Cardiac septum (tissue), 1 donor: ENCODE measurements around the gene FSCN2. TPM values are rescaled to one million over a fixed set of nuclear protein-coding genes. Genes with fewer than 3 reads are reported as not detected.

Experiments used
- DNase-seq: peaks from one replicate; pipeline ENCODE4 v3.0.0-alpha.2; 2020; ENCODE audit warnings: low spot score
- intact Hi-C: fragments of 100-400 bp; cut with DNase I; formaldehyde crosslinking; loops from one replicate; pipeline ENCODE4 v1.14.0; 2022
- total RNA-seq: library from RNA; stranded (reverse); fragmentation: NEBNext Ultra II Directional; extraction: Animal tissue kit (Norgen Biotek cat#: 25700); gene quantifications from one replicate; pipeline ENCODE4 v1.2.1, GENCODE V29; 2021
- donor health status: DM: no; HTN: no; CAD: no.

Gene FSCN2
- total RNA-seq, 1 donor from 2014 or later = 1.1 TPM

DNA sequence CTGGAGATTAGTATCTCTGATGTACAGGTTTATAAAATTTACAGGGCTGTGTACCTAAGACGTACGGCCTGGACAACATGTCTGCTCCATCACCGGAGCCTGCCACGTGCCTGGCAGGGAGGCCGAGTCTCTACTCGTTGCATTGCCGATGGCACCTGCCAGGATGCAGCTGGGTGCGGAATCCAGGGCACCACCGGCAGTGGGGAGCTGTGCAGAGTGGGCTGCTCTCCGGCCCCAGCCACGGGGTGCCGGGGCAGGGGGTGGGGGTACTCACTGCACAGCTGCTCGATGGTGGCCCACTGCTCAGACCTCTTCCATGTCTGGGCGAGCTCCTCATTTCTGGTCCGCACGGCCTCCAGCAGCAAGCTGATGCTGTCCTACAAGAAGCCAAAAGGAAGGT is 37.1 kb downstream of the FSCN2 start:
- DNase-seq = no peak
- intact Hi-C loops = no loop called here

DNA sequence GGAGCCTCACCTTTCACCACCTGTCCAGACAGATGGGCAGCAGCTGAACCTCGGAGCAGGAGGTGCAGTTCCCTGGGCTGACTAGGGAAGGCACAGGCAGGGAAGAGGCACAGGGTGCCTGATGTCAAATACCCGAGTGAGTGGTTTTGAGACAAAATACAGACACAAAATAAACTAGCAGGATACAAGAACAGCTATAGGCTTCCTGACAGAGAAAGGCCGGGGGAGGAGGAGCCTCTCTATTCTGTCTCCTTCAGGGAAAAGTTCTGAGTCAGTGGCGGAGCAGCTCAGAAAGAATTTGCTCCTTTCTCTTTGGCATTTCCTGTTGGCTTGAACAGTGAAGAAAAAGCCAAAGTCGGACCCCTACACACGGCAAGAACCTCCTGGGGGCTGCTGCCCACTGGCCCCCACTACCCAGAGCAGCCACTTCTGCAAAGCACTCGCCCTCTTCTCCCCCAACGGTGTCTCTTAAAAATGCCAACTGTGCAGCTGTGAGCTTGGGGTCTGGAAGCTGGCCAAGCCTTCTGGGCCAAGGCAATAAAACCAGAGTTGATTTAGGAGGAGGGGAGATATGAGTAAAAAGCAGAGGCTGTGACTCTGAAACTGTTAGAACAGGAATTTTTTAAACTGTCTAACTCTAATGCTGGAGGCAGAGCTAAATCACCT is 38.4 kb downstream of the FSCN2 start:
- DNase-seq = no peak
- intact Hi-C loops = no loop called here

DNA sequence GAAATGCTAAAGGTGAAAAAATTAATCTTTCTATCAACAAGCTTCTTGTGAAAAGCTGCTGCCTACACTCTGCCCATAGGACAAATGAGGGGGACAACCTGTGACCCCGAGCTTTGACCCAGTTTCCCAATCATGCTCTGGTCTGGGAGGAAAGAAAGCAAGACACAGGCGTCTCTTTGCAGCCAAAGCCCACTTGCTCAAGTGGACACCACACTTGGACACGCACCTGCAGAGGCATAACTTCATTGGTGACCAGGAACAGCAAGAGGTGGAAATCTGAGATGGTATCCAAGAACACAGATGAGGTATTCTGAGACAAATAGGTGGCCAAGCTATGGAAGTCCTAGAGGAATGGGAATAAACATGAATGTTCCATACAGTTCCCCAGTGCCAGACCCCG is 39.0 kb downstream of the FSCN2 start:
- intact Hi-C loops = no loop called here
- no peak for DNase-seq

DNA sequence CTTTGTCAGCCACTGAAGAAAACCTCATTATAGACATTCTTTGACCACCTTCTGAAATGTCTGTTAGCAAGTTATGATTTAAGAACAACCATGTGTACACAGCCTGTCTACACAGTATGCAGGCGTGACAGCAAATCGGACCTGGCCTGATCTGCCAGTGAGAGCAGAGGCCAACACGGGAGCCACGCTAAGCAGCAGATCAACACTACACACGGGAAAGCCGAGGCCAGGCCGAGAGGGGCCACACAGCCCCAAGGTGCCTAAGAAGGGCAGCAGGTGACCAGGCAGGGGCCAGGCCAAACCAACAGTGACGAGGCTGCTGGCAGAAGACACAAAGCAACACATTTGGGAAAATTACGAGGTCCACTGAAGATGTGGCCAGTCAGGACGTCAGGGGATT is 40.2 kb downstream of the FSCN2 start:
- intact Hi-C loops = no loop called here
- no peak for DNase-seq

DNA sequence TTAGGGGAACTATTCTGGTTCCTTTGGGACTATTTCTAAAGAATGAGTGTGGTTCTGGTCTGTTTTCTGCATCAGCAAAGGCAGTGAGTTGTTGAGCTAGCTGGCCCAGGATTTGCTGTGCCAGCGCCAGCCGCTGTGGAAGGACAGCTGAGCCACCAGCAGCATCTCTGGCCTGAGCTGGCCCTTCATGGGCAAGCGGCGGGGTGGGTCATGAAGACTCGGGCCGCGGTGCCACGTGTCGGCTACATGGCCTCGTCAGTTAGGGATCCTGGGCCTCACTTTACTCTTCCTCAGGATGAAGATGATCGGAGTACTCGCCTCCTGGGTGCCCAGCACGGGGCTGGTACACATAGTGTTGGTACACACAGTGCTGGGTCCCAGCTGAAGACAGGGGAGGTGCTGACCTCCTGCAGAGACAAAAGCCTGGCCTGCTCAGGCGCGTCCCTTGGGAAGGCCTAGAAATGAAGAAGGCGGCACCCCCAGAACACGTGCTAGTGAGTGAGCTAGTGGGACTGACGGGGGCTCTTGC is 41.9 kb downstream of the FSCN2 start:
- no peak for DNase-seq
- intact Hi-C loops = no loop called here

DNA sequence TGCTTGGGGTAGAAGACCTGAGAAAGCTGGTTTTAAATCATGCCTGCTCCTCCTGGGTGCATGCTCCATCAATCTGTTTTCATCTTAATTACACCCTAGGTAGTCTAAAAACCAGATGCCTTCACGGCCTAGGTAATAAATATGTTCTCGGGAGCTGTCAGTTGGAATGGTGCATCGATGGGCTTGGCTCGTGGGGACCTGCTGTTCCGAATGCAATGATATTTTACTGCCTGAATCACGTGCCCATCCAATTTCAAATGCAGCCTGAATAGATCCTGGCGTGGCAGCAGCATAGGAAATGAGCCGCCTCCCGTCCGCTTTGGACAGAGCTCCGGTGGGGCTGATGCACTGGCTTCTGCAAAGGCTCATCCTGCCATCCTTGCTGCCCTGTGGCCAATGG is 42.8 kb downstream of the FSCN2 start:
- no peak for DNase-seq
- intact Hi-C loops = no loop called here

DNA sequence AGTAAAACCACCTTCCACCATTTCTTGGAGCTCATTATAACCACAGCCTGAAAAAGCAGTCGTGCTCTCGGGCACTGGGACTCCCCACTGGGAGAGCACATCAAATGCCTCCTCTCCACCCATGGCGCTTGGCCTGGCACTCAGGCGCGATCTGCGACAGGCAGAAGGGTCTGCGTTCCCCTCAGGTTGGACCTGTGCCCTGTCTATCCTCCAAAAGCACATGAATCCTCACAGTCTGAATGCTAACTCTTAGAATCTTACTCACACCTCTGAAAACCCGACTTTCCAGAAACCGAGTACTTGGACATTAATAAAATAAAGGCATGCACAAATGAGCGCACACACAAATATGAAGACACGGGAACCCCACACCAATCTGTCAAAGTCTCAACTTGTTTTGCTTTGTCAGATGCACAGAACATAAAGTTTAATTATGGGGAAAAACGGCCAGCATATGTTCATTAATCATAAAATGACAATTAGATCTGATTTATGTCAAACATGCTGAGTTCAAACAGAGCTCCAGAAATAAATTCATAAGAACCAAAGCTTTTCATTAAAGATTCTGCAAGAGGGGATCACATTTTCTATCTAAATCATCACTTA is 44.5 kb downstream of the FSCN2 start:
- intact Hi-C loops = no loop called here
- no peak for DNase-seq

DNA sequence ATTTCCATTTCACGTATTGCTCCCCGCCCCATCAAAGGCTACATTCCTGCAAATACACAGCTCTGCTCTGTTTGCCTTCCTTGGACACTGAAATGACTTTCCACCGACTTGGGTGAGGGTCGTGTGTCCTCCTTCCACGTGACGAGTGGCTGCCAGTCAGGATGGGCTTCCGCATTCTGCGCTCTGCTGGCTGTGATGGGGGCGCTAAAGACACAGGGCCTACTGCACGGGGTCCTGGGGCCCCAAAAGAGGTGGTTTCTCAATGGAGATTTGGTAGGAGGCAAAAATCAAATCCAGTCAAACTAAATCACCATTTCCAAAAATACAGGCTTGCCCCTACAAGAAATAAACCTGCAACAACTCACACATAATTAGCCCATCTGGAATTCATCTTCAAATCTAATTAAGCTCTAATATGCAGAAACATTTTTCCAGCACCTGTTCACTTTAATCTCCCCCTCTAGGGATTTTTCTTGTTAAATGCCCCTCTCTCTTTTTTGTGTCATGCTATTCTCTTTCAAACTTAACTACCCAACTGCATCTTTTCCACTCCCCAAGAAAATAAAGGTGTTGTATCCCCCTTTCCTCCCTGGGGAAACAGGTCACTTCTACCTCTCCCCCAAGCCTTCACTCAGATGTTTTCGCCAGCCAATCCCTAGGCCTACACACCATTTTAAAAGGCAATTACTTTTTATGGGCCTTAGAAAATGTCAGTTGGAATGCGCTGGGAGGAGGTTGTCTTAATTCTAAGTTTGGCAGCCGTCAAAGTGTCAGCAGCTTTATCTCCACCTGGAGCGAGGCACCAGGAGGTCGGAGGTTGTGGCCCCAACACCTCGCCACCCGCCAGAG is 45.8 kb downstream of the FSCN2 start:
- no peak for DNase-seq
- intact Hi-C loops = no loop called here

DNA sequence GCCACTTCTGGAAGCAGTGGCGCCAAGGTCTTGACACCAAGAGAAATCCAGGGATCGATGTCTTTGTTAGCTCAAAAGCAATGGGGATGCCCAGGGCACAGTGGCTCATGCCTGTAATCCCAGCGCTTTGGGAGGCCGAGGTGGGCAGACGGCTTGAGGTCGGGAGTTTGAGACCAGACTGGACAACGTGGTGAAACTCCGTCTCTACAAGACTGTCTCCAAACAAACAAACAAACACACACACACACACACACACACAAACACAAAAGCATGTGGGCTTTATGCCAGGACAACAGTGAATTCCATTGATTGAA is 46.4 kb downstream of the FSCN2 start:
- no peak for DNase-seq
- intact Hi-C loops = no loop called here

DNA sequence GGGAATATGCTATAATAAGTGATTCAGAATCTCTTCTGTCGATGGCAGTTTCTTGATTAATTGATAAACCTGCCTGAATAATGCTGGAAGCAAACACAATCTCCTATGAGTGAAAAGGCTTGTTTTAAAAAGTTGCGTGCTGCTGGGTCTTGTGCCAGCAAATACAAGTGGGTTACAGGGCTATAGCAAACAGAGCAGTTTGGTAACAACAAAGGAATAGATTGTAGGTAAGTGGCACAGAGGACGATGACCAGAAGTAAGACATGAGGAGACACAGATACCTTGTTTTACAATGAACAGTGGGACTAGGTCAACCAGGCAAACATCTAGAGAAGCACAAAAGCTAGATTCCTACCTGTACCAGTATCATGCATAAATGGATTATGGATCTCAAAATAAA is 47.7 kb downstream of the FSCN2 start:
- no peak for DNase-seq
- intact Hi-C loops = no loop called here

DNA sequence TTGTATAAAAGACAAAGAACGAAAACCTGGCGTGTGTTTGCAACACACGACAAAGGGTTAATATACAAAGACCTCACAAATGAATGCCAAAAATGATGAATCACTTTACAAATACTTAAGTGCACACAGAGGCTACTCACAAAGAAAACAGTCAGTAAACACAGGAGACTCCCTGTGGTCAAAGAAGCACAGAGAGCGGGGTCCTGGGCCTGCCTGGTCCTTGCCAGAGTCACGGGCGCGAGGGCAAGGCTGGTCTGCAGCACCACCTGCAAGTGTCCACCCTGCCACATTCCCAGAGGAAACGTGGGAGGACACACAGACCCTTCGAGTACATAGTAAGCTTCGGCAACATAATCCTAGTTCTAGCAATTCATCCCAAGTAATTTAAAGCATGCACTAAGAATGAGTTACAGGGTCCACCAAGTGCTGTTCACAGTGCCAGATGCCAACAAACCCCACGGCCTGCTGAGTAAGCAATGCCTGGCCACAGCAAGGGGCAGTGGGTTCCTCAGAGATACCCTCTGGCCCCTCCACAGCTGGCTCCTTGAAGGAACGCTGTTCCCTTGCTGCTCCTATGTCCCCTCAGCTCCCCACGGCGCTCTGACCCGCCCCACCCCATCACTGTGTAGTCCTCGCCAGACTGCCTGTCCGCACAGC is 48.6 kb downstream of the FSCN2 start:
- no peak for DNase-seq
- intact Hi-C loops = no loop called here

DNA sequence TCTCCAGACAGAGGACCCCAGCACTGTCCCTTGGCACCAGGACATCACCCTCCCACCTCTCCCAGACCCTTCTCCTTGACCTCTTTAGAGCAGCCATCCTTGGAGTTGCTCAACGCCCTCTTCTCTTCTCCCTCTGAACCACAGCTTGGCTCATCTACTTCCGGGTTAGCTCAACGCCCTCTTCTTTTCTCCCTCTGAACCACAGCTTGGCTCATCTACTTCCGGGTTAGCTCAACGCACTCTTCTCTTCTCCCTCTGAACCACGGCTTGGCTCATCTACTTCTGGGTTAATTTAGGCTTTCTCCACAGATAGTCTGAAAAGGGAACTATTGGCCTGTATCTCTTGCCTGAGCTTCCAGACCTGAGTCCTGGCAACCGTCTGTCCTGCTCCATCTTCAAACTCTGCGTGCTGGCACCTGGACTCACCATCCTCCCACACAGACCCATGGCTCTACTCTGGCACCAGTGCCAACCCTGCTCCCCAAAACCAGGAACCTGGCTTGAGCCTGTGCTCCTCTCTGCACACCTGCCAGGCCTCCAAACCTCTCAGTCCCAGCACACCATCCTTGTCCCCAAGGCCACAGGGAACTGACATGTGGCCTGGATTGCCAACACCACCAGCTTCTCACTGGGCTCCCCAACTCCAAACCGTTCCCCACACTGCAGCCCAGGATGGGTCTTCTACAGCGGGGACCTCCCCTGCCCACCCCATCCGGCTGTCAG is 49.3 kb downstream of the FSCN2 start:
- no peak for DNase-seq
- intact Hi-C loops = no loop called here

DNA sequence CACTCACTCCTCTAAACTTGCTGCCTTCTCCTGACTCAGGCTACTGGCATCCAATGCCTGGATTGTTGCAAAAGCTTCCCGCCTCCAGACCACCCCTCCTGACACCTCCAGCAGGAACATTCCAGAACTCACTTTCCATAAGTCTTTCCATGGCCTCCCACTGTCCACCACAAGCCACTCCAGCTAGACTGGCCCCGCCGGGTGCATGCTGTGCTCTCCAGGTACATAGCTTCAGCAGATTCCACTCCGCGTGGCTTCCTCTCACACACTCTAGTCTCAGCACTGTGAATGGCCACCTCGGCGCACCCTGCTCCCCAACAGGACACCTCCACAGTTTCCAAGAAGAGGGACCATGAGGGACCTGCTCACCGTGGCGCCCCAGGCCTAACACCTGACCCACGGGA is 49.9 kb downstream of the FSCN2 start:
- DNase-seq = no peak
- intact Hi-C loops = no loop called here

DNA sequence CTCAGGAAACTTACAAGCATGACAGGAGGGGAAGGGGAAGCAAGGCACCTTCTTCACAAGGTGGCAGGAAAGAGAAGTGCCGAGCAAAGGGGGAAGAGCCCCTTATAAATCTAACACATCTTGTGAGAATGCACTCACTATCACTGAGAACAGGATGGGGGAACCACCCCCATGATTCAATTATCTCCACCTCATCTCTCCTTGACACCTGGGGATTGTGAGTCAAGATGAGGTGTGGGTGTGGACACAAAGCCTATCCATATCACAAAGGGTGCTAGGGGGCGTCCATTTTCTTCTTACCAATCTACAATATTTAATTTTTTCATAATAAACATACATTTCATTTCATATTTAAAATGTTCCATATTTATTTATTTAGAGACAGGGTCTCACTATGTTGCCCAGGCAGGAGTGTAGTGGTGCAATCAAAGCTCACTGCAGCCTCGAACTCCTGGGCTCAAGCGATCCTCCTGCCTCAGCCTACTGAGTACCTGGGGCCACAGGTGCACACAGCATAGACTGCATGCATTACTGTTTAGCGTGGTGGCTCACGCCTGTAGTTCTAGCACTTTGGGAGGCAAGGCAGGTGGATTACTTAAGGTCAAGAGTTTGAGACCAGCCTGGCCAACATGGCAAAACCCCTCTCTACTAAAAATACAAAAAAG is 50.5 kb downstream of the FSCN2 start:
- intact Hi-C loops = no loop called here
- no peak for DNase-seq

DNA sequence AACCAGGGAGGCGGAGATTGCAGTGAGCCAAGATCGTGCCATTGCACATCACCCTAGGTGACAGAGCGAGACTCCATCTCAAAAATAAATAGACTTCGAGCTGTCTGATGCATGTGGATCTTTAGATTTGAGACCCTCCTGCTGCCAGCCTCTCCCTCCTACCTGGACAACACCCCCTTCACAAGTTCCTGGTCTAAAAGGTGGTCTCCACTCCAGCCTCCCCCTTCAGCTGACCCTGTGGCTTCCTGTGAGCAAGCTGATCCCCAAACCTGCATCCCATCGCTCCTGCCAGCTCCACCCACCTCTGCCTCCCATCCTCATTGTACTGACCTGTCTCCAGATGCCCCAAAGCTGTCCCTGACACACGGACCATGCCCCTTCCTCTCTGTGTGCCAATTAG is 51.1 kb downstream of the FSCN2 start:
- intact Hi-C loops = no loop called here
- no peak for DNase-seq

DNA sequence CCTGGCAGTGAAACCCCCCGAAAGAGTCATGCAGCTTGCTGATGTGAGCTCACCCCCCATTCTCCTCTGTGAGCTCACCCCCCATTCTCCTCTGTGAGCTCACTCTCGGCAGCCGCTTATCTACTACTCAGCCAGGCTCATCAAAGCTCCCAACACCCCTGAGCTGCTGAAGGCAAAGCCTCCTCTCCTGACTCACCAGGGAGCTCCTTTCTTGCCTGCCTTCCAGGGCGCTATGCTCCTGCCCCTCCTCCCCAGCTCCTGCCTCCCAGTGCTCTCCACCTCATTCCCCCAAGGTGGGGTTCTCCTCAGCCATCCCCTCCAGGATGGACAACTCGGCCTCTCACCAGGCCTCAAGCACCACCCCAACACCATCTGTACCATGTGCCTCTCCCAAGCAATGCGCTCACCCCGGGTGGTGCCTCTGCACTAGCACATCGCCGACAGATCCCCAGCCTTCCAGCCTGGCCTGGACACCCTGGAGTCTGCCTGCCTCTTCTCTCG is 51.7 kb downstream of the FSCN2 start:
- intact Hi-C loops = no loop called here
- DNase-seq = no peak

DNA sequence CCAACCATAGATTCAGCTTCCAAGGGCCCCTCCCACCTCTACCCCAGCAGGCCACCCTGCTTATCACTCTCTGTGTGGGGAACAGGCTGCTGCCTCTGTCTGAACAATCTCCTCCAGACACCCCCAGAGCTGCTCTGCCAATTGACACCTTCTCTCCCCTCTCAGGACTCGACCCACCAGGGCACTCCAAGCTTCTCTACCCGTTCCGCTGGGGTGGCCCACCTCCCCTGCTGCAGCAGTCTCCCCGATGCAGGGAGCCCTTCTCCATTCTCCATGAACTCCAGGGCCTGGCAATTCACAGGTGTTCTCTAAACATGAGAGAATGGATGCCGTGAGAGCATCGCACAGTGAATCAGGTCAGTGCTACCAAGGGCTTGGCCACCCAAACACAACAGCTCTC is 52.3 kb downstream of the FSCN2 start:
- intact Hi-C loops = no loop called here
- DNase-seq = no peak

DNA sequence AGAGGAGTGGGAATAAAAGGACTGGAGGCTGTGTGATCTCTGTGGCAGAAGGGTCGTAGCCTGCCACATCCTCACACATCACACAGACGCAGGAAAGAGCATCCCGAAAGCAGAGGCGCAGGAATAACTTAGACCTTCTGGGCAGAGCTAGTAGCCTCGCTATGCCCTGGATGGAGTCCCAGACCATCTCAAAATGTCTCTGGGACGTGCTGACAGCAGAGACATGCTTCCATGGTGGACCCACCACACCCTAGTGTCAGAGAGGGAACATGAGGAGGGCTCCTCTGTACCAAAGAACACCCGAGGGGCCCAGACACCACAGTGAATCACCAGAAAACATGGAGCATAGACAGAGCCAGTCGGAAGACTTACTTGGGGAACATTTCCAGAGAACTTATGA is 53.6 kb downstream of the FSCN2 start:
- no peak for DNase-seq
- intact Hi-C loops = no loop called here

DNA sequence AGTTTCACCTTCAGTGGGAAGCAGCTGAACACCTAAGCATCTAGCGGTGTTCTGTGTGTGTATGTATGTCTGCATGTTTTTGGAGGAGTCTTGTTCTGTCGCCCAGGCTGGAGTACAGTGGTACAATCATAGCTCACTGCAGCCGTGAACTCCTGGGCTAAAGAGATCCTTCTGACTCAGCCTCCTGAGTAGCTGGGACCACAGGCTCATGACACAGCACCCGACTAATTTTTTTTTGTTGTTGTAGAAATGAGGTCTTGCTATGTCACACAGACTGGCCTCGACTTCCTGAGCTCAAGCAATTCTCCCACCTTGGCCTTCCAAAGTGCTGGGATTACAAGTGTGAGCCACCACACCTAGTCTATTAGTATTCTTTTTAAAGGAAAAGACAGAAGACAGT is 54.2 kb downstream of the FSCN2 start:
- no peak for DNase-seq
- intact Hi-C loops = no loop called here
